ENCODE measurements around the gene HOXC5.

HOXC5 gene

DNA sequence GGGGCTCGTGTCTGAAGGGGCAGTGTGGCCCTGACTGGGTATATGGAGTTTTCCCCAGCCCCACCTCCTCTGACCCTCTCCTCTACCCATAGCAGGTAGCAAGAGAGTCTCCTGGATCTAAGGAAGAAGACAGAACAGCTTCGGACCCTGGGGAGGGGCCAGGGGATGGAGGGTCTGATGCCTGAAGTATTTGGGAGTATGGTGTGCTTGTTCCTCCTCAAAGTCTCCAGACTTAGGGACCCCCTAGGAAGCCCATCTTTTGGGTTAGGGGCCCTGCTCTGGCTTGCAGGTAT is 24.6 kb upstream of the HOXC5 start:
- no peak for DNase-seq

DNA sequence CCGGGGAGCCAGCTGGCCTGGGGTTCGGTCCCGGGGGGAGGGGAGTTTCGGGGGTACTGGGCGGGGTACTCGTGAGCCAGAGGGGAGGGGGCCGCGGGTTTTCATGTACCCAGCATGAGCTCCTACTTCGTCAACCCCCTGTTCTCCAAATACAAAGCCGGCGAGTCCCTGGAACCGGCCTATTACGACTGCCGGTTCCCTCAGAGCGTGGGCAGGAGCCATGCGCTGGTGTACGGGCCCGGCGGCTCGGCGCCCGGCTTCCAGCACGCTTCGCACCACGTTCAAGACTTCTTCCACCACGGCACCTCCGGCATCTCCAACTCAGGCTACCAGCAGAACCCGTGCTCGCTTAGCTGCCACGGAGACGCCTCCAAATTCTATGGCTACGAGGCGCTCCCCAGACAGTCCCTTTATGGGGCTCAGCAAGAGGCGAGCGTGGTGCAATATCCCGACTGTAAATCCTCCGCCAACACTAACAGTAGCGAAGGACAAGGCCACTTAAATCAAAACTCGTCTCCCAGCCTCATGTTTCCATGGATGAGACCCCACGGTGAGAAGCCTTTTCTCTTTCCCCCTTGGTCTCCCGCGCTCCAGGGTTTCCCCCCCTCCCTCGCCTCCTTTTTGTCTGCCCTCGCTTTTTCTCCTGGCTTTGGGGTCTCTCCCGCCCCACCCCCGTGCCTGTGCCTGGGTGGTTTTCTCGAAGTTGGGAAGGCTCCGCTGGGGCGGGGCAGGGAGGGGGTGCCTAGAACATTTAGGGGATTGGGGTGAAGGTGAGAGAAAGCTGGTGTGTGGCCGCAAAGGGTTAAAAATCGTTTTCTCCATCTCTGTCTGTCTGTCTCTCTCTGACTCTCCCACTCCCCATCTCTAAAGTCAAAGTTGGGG is 23.4 kb upstream of the HOXC5 start:
- no peak for DNase-seq

DNA sequence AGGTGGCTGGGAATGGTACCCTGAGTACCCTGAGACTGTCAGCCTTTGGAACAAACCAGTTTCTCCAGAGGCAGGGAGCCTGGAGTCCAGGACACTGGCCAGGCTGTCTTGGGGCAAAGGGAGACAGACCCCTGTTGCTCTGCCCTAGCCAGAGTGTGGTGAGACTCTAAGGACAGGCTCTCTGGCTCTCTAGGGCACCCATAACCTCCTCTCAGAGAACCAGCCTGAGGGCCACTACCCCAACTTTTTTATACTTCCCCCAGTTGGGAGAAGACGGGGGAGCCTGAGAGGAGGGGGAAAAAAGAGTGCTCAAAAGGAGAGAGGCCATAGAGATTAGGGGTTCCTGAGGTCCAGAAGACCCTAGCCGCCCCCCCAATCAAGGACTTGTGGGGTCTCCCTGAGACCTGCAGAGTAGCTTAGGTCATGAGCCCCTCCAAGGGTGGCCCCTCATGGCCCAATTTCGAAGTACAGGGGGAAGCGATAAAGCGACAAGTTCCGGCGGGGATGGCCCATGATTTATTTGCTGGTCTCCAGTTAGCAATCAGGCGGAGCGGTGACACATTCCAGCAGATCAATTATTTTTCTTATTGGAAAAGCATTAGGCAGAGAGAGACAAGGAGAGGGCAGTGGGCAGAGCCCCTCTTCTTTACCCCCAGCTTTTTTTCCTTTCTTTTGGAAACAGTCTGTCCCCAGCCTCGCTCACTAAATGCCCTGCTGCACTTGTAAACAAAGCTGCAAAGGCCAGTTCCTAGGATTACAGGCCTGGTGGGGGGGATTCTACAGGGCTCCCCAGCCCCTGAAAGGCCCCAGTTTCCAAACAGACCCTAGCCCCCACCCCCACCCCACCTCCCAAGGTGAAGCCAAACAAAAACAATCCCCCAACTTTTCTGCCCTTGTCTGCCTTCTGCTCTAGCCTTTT is 22.5 kb upstream of the HOXC5 start:
- DNase-seq = no peak

DNA sequence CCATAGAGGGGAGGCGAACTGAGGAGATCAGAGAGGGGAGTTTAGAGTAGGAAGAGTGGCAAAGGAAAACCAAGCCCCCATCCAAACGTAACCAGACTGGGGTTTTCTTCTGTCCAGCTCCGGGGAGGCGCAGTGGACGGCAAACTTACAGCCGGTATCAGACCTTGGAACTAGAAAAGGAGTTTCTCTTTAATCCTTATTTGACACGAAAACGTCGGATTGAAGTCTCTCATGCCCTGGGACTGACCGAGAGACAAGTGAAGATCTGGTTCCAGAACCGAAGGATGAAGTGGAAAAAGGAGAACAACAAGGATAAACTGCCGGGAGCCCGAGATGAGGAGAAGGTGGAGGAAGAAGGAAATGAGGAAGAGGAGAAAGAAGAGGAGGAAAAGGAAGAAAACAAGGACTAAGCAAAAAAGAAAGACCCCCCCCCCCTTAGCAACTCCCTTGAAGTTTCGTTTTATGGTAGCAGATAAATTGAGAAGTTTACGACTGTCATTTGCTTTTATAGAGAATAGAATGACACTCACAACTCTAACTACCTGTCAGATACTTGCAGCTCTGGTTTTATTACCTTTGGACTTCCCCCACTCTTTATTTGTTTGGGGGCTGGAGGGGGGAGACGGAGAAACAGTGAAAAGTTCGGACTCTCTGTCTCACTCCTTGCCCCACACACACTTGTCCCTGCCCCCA is 21.7 kb upstream of the HOXC5 start:
- DNase-seq = no peak

DNA sequence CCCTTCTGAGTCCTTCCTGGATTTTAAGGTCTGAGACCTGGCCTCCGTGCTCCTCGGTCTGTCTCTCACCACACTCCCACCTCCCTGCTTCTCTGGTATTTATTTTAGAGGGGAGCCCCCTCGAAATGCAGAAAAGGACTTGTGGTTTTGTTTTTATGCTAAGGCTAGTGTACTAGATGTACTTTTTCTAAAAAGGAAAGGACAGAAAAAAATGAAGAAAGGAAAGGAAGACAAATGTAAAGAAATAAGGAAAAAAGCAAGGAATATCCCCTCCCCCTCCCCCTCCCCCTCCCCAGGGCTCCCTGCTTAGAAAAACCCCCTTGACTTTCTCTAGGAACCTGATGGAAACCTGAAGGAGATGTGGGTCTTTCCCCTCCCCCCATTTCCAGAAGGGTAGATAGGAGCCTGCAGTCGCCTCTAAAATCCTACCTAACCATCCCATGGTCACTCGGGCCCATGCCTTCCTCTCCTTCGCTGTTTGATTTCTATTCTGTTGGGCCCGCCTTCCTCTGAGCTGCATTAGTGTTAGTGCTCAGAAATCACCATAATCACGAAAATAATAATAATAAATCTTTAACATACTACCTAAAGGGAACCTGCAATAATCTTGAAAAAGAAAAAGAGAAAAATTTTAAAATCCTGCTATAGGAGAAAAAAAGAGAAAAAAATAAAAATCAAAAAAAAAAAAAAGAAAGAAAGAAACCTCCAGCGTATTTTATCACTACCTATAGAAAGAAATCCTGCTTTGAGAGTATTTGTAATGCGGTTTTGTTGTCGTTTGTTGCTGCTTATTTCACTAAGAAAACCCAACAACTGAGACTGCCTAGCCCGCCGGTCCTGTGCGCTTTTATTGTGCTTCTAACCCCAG is 21.0 kb upstream of the HOXC5 start:
- no peak for DNase-seq

DNA sequence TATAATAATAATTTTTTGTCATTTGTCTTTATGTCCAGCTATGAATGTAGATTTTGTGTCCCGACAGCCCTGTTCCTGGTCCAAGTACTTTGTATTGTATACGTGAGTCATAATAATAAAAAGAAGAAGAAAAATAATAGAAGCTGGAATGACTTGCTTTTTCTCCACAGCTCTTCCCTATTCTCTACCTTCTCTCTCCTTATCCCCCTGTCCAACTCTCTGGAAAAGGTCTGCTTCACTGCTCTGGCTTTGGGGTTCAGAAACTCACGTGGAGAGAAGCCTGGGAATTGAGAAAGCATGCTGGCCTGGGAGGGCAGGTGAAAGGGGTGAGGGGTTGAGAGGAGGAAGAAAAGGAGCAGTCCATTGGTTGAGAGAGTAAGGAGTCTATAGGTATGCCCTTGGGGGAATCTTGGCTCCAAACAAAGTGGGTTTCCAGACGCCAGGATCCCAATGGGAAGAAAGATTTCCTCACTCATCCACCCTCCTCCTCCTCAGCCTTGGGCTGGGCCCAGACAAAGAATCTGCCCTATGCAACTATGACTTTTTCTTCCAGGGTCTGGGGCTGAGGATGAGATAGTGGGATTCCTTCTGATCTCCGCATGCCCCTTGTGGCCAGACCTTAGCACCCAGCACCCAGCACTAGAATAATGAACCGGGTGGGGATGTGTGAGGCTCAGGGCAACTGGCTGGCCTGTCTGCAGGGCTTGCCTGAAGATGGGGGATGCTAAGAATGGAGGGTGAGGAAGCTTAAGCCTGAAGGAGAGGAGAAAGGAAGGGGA is 20.0 kb upstream of the HOXC5 start:
- DNase-seq = peak; percentile 81

DNA sequence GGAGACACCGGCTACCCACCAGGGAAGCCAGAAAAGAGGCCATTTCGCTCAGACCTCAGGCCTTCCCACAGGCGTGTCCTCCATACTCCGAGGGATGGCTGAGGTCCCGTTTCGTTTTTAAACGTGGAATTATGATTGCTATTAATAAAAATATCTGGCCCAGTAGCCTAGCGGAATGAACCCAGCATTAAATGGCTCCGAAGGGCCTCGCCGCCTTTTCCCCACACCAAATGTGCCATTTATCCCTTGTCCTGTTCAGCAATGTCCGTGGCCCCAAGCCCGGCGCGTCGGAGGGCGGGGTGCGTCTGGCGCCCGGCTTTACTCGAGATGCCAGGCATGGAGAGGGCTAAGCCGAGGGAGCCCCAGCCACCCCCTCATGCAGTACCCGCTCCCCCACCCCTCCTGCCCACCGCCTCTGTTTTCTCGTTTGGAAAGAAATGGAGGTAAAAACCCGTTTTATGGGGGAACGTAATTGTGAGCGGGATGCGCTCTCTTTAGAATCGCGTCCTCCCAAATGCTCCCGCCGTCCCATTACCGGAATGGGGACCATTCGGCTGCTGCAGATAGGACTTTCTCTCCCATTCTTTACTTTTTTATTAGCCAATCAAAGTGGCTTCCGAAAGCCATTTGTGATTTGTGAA is 18.4 kb upstream of the HOXC5 start:
- no peak for DNase-seq

DNA sequence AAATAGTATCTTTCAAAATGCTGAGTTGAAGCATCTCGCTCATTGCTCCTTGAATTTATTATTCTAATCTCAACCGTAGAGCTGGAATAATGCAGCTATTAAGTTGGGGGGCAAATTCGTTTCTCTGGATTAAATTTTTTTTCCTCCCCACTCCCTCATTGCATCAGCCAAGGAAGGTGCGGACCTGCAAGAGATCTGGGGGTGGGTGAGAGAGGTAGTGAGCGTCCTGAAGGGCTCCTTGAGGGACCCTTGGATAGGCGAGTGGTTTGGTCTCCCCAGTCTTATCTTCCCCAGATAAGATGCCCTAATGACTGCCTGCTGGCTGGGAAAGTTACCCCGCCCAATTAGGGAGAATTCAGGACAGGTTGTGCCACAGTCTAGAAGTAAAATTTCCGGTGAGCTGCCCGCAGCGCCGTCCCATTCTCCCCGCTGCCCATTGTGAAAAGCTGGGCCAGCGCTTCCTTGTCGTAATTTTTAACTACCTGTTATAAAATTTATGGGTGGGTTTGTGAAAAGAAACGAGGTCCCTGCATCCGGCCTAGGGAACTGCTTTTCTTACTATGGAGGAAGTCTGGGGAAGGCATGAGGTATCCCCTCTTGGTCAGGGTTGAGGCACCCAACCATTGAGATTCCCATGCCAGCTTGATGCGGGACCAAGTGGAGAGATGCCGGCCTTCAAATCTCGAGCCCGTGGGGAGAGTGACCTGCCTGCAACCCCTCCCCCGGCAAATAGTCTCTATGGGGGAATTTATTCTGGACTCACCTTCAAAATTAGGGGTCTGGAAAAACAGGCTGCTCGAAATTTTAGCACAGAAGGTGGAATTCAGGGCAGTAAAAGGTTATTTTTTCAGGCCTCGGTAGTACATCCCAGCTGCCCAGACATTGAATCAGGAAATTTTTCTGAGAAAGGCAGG is 17.6 kb upstream of the HOXC5 start:
- no peak for DNase-seq

DNA sequence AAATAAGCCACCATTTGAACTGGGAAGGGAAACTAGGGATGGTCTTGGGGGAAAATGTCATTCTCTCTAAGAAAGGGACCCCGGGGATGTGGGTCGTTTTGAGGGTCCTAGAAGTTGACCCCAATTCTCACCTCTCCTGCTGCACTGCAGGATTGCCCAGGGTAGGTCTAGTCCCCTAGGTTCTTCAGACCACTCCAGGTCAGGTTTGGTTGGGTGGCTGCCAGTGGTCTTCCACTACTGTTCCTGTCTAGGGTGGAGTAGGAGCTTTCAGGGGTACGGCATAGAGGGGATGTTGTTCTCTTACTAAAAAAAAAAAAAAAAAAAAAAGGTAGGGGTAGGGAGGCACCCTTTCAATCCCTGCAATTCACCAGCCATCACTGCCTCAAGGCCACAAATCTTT is 16.8 kb upstream of the HOXC5 start:
- DNase-seq = no peak

DNA sequence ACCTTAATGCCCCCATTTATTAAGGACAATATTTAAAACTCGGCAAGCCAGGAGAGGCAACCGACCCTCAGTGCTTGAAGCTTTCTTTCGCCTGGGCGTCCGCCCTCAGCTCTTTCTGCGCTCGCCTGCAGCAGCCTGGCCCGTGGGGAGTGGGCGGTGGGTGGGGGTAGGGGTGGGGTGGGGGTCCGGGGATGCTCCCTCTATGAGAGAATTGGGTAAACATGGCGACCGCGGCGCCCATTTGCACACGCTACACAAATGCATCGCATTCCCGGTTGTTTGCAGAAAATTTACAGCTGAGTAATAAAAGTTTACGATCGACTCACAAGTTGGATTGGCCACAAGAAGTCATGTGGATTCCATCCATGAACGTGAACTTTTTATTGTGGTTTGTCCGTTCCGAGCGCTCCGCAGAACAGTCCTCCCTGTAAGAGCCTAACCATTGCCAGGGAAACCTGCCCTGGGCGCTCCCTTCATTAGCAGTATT is 16.3 kb upstream of the HOXC5 start:
- DNase-seq = no peak

DNA sequence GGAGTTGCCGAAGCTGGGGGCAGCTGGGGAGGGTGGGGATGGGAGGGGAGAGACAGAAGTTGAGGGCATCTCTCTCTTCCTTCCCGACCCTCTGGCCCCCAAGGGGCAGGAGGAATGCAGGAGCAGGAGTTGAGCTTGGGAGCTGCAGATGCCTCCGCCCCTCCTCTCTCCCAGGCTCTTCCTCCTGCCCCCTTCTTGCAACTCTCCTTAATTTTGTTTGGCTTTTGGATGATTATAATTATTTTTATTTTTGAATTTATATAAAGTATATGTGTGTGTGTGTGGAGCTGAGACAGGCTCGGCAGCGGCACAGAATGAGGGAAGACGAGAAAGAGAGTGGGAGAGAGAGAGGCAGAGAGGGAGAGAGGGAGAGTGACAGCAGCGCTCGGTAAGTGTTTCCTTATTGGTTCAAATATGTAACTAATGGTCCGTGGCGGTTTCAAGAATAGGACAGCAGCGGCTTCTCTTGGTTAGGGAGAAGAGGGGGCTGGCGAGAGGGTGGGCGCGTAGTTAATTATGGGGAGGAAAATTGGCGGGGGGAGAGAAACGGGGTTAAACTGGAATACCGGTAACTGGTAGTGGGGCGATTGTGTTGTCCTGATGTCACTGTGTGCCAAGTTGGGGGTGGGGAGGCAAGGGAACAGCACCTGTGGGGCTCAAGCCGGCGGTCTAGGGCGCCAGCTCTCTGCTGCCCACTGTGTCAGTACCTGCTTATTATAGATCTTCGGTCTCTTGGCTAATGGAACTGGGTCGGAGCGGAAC is 15.6 kb upstream of the HOXC5 start:
- peak; percentile 80 for DNase-seq

DNA sequence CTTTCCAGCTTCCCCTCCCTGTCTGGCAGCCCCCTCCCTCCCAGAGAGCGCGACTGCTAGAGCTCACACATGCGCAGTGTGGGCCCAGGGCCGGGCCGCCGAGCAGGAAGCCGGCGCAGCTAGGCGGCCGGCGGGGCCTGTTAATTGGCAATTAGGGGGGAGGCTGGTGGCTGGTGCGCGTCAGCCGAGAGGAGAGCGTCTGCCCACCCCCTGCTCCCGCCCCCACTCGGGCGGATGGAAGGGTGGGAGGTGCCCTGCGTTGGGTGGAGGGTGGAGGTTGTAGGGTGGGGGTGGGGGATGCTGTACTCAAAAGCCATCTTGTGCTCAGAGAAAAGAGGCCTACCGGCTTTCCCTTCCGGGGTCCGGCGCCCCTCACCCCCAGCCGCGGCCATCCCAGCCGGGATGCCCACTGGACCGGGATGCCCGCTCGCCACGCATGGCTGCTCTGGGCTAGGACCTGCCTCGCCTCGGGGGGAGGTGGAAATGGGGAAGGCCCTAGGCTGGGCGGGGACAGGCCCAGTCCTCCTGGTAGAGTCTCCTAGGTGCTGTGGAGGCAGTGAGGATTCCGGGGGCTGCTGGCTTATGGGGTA is 14.9 kb upstream of the HOXC5 start:
- peak; percentile 95 for DNase-seq

DNA sequence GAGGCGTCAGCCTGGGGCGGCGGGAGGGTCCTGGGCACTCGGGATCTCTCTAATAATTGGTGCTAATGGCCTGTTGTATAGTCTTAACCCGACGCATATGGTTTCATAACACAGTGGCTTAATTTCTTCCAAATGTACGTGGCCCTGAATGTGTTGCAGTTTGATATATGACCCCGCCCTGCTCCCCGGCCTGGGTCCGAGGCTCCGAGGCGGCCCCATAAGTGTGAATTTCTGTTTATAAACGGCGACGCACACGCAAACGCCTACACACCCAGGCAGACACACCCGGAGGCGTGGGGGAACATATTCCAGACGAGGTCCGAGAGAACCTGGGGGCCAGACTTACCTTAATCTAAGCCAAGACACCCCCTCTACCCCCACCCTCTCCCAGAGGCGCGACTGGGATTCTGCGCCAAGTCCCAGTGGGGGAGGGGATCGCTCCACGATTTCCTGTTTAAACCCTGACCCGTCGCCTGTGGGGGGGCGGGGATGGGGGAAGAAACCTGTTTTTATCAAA is 14.3 kb upstream of the HOXC5 start:
- no peak for DNase-seq

DNA sequence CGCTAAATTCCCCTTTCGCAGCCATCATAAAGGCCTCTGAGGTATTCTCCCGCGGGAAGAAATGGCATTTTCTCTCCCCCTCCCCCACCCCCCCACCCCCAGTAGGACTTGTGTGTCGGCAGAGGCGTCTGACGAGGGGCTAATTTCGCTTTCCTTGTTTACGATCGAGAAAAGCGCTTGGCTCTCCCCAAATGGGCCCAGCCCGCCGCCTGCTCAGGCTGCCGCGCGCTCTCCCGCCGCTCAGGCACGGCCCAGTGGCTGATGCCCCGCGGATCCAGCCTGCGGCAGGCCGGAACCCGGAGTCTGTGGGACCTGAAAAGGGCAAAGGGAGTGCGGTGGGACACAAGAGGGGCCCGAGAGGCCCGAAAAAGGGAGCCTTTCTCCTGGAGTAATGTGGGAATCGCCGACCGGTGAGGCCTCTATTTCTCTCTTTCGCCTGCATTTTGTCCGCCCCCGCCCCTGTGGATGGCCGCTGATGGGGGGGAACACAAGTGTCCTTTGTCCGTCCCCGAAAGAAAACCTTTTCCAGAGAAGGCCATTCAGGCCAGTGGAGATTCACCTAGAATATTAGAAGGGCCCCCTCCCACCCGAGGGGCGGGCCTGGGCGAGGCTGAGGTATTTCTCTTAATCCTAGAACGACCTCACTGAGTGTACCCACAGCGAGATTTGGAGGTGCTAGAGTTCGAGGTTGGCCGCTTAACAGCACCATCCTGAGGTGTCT is 13.6 kb upstream of the HOXC5 start:
- DNase-seq = no peak

DNA sequence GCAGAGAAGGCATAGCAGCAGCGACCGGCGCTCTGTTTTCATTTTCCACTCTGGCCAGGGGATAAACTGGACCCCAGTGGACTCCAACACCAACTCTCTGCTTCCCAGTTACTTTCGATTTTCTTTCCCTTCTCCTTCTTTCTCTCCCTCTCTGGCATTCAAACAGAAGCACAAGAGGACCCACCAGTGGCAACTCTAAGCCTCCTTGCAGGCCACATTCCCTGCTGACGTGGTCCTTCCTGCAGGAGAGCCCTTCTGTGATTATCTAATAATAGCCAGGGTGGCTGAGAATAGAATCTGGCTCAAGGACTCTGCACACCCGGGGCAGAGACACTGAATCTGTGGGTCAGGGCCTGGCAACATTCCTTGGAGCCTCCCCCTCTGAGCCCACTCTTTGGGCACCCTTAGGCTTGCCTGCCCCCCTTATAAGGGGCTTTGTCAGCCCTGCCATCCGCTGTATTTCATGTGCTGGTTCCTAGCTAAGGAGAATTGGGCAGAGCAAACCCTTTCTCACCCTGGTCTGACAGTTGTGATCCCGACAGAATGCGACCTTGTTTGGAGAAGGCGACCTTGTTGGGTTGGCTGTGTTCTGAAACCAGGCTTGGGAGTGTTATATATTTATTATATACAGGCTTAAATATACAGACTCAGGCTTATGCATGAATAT is 12.8 kb upstream of the HOXC5 start:
- no peak for DNase-seq

DNA sequence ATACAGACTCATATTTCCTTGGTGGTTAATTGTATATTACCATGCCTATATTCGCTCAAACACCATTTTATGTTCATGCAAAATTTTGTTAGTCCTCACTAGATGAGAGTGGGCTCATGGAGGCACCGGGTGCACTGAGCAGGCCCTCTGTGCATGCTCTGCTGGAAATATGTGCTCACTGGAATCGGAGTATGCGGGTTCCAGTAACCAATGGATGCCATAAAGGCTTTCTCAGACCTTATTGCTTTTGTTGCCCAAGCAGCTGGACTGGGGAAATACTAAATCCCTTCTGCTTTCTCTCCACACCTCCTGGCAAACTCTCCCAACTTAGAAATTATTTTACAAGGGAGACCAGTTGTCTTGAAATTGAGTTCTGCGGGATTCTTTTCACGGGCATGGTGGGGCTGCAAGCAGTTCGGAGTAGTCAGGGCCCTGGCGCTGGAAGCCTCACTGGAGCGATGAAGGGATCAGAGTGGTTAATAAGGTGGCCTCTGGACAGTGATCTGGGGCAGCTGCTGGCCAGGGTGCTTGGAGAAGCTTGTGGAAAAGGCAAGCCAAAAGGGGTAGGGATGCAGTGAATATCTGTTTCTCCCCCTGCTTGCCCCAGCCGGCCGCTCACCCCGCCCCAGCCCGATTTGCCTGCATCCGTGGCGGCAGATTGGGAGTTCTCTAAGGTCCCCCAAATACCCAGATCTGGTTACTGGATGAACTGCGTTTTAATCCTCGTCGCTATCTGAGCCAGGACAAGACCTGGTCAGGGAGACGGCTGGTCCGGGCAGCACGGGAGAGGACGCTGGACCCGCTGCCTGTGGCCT is 12.1 kb upstream of the HOXC5 start:
- DNase-seq = no peak

Data from 8988T (cell line).